HepG2 (cell line): ENCODE results near the gene ITLN1. TPM values are rescaled to one million over a fixed set of nuclear protein-coding genes. Genes with fewer than 3 reads are reported as not detected.

Experiments
- FOXC1 ChIP-seq: sonication (generic); formaldehyde crosslinking; IDR thresholded peaks from 2 replicates; pipeline ENCODE4 v1.8.0; 2022; ENCODE audit warnings: mild to moderate bottlenecking, missing genetic modification reagents, borderline replicate concordance
- MTA3 ChIP-seq: sonication (generic); formaldehyde crosslinking; IDR thresholded peaks from 2 replicates; pipeline ENCODE4 v1.4.0; 2020; ENCODE audit warnings: missing genetic modification reagents
- MZF1 ChIP-seq: sonication (generic); formaldehyde crosslinking; IDR thresholded peaks from 2 replicates; pipeline ENCODE4 v1.8.1; 2023; ENCODE audit warnings: mild to moderate bottlenecking, missing genetic modification reagents, borderline replicate concordance
- ZBTB1 ChIP-seq: sonication (generic); formaldehyde crosslinking; IDR thresholded peaks from 2 replicates; pipeline ENCODE4 v1.4.0; 2020; ENCODE audit warnings: missing genetic modification reagents, borderline replicate concordance
- ZNF646 ChIP-seq: sonication (generic); formaldehyde crosslinking; IDR thresholded peaks from 2 replicates; pipeline ENCODE4 v1.9.0; 2021; ENCODE audit warnings: mild to moderate bottlenecking, missing genetic modification reagents
- ZNF687 ChIP-seq: sonication (generic); formaldehyde crosslinking; IDR thresholded peaks from 2 replicates; pipeline ENCODE4 v1.5.1; 2020; ENCODE audit warnings: mild to moderate bottlenecking, missing genetic modification reagents, moderate library complexity
- ZNF776 ChIP-seq: sonication (generic); formaldehyde crosslinking; IDR thresholded peaks from 2 replicates; pipeline ENCODE4 v1.4.0; 2020; ENCODE audit warnings: mild to moderate bottlenecking, missing genetic modification reagents
- polyA plus RNA-seq, 8 experiments: library from polyadenylated mRNA; depleted of rRNA in 3 of 8; stranded (reverse) in 7 of 8; unstranded in 1 of 8; fragments of >200 nt; fragmentation: Illumina TruSeq in 4 of 8; extraction: Trizol in 4 of 8; gene quantifications; 2 replicates each; pipeline versions ENCODE4 v1.2.1 to v1.2.3, GENCODE V29; 2011 to 2016; ENCODE audit warnings: low read depth in 4 of 8, missing spikeins in 1 of 8, mixed read lengths in 1 of 8; ENCODE audit not compliant: insufficient read depth in 1 of 8
- total RNA-seq, 5 experiments: library from RNA; depleted of rRNA; stranded (reverse); fragments of >200 nt; fragmentation: Illumina TruSeq; extraction: Trizol; gene quantifications; 2 replicates each; pipeline ENCODE4 v1.2.3, GENCODE V29; 2016; ENCODE audit warnings: low read depth in 1 of 5

The ITLN1 gene
- total and polyA plus RNA-seq, 2 of the 13 experiments (the other 11 are each of a cell fraction or from before 2014, with no cell fraction given), result not detected

DNA sequence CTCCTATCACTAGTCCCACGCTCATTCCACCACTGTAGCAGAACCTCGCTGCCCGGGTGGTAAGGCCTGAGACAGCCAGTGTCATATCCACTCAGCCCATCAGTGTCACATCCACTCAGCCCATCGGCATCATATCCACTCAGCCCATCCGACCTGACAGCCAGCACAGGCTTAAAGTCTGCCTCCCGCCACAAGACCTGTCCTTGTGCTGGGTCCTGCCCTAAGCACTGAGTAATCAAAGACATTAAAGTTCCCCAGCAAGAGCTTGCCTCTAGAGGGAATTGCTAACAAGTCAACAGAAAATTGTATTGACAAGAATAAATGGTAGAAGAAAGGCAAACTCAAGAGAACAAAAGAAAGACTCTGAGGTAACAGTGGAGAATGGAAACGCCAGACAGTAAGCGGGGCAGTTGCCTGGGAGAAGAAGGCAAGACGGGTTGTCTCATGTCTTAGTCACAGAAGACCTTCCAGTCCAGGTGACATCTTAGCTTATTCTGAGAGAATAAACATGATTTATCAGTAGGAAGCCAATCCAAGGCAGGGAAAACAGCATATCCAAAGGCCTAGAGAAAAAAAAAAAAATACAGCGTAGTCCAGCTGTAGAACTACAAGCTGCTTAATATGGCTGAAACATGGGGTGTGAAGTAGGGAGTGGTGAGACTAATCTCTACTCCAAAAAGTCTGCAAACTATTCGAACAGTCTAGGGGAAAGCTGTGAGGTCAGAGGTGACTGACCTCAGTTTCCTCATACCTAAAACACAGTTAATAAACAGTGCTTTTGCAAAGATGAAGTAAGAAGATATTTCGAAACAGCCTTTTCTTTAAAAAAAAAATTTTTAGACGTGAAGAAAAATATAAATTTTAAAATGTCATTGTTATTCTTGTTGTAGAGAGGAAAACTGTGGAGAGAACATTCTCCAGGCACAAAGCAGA, 1.1 kb downstream of the ITLN1 start (continued):
- no peak for TF ChIP-seq ZNF646 (CRISPR knock-in tag)
- no peak for TF ChIP-seq ZNF687
- no peak for TF ChIP-seq MTA3 (CRISPR knock-in tag)
- no peak for TF ChIP-seq ZNF776 (CRISPR knock-in tag)
- TF ChIP-seq ZBTB1 (CRISPR knock-in tag), result no peak
- no peak for TF ChIP-seq FOXC1 (CRISPR knock-in tag)
- TF ChIP-seq MZF1 (CRISPR knock-in tag), result no peak
